Stimulated activated CD8-positive, alpha-beta memory T cell treated with anti-CD3 and anti-CD28 coated beads, Interleukin-15, amount 100 ng/mL, for 24 hours (primary cell): ENCODE results near the gene ZBTB26.
"Not testable (repeated sequence)": the region's sequence is repeated elsewhere in the genome, so short reads cannot be mapped to it uniquely, and the experiment has no call there.

Experiments
- DNase-seq: peaks from one replicate; pipeline ENCODE4 v3.0.0-alpha.2; 2020; ENCODE audit warnings: low read depth

The ZBTB26 gene

GRCh38 chr9:122923947-122924346 is 7.4 kb downstream of the ZBTB26 start:
- no peak for DNase-seq

- no peak for DNase-seq
Observed at GRCh38 chr9:122922713-122923112, 8.6 kb downstream of the ZBTB26 start.

GRCh38 chr9:122918310-122918709 is 13.0 kb downstream of the ZBTB26 start:
- no peak for DNase-seq

- DNase-seq = peak; percentile 28
Observed at GRCh38 chr9:122912964-122913673, 18.2 kb downstream of the ZBTB26 start, which contains the start of gene ZBTB6. ZBTB6 (minus strand) TSS chr9:122913323; CDS start chr9:122912072, 1,251 bp downstream.

- DNase-seq = no peak
Observed at GRCh38 chr9:122912671-122912963, 18.7 kb downstream of the ZBTB26 start.

GRCh38 chr9:122906122-122906521 is 25.2 kb downstream of the ZBTB26 start:
- not testable (repeated sequence) for DNase-seq

GRCh38 chr9:122904823-122905710 is 26.2 kb downstream of the ZBTB26 start, which contains the start of gene RC3H2:
RC3H2 (minus strand) TSS chr9:122905359; CDS start chr9:122897509, 7,850 bp downstream.
- DNase-seq = peak; percentile 73

GRCh38 chr9:122904466-122904822 is 26.9 kb downstream of the ZBTB26 start:
- peak; percentile 7 for DNase-seq

GRCh38 chr9:122900791-122901190 is 30.5 kb downstream of the ZBTB26 start:
- no peak for DNase-seq

- DNase-seq = no peak
Observed at GRCh38 chr9:122897969-122898368, 33.3 kb downstream of the ZBTB26 start.

- DNase-seq = no peak
Observed at GRCh38 chr9:122888480-122888879, 42.8 kb downstream of the ZBTB26 start.

- no peak for DNase-seq
Observed at GRCh38 chr9:122883125-122883524, 48.2 kb downstream of the ZBTB26 start.

GRCh38 chr9:122879443-122879842 is 51.9 kb downstream of the ZBTB26 start:
- DNase-seq = no peak

- no peak for DNase-seq
Observed at GRCh38 chr9:122875523-122875922, 55.8 kb downstream of the ZBTB26 start.

GRCh38 chr9:122867276-122867675 is 64.0 kb downstream of the ZBTB26 start:
- DNase-seq = not testable (repeated sequence)

GRCh38 chr9:122866079-122866478 is 65.2 kb downstream of the ZBTB26 start:
- DNase-seq = no peak
